Raji (cell line): ENCODE measurements around the gene EDNRB.

ENCODE experiments used
- POLR2A ChIP-seq: IDR thresholded peaks from 2 replicates; pipeline ENCODE4 v1.6.1; 2011; ENCODE audit warnings: low read depth, low read length, control low read depth; ENCODE audit not compliant: insufficient read depth

Gene EDNRB

DNA sequence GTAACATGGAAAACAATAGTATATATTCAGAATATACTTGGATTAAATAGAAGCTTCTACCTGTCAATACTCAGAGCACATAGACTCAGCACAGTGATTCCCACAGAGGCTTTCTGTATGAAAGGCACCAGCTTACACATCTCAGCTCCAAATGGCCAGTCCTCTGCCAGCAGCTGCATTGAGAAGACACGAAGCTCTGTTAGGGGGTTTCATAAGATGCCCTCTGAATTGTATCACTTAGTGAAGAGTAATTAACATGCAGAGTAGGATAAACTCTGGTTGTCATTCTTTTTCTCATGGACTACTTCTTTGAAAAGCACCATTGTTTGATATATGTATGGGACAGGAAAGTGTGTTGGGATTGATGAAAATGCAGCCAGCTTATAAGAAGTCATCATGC is 15.2 kb downstream of the EDNRB start:
- no peak for TF ChIP-seq POLR2A

DNA sequence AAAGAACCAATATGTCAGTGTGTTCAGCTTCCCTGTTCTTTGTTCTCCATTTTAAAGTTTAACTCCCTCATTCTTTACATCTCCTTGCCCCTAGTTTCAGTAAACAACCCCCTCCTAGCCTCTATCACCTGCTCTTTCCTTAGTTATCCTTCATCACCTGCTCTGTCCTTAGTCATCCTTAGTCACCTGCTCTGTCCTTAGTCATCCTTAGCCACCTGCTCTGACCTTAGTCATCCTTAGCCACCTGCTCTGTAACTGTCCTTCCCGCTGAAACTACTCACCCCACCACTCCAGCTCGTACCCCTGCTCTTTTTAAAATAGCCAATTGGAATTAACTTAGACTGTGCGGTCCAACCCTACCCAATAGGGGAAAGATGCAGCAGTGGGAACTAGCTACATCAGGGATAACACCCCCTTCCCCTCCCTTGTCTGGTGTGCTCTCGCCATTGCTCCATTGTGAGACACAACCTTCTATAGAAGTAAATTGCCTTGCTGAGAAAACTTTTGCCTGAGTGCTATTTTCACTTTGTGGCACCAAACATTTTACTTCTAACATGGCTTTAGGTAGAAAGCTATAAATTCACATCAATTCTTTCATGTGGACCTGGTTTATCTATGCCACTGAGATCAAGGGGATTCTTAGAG is 16.2 kb downstream of the EDNRB start:
- no peak for TF ChIP-seq POLR2A

DNA sequence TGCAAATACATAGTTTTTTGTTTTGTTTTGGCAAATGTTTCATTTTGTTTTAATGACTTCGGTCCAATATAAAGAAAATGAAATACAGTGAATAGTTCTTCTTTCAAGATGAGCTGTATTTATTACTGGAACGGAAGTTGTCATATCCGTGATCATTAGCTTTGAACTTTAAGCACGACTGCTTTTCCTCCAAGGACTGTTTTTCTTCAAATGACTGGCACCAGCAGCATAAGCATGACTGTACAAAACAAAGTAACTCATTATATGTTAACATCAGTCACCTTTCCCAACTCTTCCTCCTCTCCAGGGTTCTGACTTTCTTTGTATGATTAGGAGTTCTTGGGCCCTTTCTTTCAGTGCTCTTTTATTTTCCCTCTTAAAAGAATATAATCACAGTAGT is 20.5 kb downstream of the EDNRB start:
- TF ChIP-seq POLR2A: no peak

DNA sequence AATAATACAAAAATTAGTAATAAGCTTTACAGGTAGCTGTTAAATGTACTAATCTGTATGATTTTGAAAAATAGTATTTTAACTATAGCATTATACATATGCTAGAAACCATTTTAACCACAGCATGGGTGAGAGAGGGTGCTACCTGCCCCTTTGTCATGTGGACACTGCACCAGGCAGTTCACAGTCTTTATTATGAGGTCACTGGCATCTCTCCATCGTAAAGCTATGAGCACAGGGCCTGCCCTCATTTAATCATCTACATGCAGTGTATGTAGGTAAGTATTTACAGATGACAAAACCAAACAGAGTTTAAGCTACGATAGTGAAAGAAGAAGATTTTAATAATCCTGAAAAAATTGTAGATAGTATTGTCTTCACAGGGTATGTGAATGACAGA is 21.7 kb downstream of the EDNRB start:
- TF ChIP-seq POLR2A: no peak

DNA sequence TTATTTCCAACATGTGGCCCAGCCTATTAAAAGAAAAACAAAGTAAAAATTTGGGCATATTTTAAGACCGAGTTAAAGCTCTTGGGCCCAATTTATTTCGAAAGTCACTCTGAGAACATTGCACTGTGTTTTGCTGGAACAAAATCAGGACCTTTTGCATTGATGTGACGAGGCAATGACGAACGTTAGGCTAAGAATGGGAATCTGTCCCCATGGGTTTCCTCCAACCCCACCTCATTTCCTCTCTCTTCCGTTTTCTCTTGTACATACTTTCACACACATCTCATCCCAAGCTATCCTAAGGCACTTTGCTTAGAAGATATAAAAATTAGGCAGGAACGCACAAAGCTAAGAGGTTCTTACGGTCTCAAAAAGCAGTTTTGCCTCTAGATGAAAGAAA is 22.1 kb downstream of the EDNRB start:
- no peak for TF ChIP-seq POLR2A

DNA sequence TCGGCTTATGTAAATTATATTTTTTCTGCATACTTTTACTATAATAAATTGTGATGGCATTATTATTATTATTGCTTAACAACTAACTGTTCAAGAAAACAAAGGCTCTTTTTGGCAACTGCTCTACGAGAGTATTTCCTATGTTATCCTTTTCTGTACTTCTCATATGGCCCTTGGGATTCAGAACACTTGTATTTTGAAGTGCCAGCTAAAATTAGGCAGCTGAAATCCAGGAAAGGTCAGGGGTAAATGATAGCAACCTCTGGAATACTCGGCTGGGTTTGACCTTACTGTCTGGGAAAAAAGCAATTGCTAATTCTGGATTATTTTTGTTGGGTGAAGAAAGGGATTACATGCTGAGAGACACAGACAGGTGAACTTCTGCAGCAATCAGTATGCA is 23.9 kb downstream of the EDNRB start:
- no peak for TF ChIP-seq POLR2A

DNA sequence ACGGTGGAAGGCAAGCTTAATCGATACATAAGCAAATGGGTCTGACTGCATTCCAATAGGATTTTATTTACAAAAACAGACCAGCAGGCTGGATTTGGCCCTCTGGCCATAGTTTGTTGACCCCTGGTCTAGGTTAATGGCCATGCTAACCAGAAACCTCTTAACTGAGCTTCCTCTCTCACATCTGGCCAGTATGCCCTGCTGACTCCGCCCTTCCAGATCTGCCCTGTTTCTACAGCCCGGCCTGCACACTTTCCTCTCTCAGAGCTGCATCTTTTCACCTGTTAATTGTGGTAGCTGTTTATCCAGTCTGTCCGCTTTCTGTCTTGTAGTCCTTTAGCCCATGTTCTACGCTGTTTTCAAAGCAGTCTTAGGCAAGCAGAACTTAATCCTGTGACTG is 25.6 kb downstream of the EDNRB start:
- TF ChIP-seq POLR2A: no peak

DNA sequence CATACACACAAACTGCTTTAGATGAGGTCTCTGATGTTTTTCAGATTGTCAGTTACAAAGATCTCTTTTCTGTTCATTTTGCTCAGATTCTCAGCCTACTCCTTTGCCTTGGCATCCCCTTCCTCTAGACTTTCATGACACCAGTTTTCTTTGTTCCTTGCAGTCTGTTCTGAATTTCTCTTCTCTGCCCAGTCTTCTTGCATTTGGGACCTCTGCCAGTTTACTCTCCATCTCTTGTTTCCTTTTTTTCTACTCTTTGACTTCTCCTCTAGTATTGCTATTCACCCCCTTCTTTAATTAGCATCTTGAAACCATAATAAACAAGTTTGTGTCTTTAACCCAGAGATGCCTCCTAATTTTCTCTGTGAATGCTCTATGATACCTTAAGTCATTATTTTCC is 26.1 kb downstream of the EDNRB start:
- TF ChIP-seq POLR2A: no peak

DNA sequence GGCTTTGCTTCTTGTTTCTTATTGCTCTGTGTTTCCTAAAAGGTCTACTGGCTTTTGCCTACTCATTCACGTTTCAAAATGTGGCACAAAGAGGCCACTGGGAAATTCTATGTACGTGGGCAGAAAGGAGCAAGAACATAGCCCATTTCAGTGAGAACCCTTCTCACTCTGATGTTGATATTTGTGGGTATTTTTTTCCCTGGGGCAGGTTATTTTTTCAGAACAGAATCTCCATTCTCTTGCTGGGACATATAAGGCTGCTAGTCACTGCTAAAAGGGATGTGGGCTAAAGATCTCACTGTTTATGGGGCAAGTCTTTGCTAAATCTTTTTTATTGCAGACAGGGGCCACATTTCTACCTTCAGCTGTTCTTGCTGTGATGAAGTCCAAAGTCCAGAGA is 27.1 kb downstream of the EDNRB start:
- no peak for TF ChIP-seq POLR2A

DNA sequence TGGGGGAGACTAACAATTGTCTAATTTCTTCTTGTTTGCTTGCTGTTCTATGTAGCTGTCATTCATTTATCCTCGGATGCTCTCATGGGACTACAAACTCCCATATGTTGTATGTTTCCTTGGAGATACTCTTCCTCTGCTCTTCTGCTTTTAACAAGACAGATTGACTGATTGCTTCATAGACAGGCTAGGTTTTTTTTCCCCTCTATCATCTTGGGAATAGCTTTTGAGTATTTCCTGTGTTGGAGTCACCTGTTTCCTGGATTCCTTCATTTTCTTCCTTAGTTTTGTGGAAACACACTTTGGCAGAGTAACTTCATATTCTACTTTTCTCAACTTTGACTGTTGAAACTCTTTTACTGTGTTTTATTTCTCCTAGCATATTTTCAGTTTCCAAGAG is 27.6 kb downstream of the EDNRB start:
- TF ChIP-seq POLR2A: no peak

DNA sequence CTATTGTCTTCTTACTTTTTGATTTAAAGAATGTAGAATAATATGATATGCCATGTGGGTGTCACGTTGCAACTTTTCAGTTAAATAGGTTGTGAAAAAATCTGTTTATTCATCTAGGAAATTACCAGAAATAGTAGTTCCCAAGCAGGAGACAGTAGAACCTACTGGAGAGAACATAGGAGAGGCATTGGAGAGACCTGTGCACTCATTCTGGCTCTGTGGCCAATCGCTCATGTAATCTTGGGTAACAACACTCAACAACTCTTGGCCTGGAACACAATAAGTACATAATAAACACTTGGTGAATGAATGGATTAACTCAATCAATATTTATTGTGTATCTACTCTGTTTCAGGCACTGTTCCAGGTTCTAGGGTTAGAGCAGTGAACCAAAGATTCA is 35.3 kb downstream of the EDNRB start:
- no peak for TF ChIP-seq POLR2A

DNA sequence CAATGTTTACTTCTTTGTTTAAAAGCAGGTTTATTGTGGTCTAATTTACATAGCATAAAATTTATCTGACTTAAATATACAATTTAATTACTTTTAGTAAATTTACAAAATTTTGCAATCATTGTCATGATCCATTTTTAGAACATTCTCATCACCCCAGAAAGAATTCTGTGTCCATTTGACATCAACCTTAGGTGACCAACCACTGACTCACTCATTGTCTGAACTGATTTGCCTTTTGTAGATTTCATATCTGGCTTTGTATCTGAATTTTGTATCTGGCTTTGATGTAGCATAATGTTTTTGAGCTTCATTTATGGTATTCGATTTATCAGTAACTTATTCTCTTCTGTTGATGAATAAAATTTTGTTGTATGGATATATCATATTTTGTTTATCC is 40.4 kb downstream of the EDNRB start:
- no peak for TF ChIP-seq POLR2A

DNA sequence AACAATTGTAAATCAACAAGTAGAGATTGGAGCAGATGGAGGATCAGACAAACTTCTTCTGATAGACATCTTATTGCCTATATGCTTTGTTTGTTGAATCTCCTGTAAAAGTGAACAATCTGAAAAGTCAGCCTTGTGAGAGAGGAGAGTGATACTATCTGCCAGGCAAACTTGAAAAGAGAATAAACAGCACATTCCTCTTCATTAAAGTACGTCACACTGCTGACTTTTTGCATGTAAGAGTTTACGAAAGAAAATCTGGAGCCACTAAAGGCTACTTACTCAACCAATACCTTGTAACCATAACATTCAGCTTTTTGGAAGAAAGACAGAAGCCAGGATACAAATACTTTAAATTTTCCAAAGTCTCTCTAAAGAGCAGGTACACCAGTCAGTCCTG is 42.5 kb downstream of the EDNRB start:
- TF ChIP-seq POLR2A: no peak

DNA sequence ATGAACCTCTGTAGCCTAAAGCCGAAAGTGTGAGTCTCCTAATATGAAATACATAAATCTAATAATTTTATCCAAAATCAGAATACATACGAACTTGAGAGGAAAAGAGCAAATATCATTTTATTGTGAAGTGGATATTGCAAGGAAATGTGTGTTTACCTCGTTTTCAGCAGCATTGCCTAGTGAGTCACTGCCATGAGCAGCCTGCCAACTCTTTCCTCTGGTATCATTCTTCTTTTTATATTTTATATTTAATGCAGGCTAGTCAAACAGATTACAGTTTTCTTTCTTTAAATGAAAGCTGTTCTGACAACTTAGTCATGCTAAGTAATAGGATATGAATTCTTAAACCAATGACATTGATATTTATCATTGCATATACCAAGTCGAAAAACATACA is 44.2 kb downstream of the EDNRB start:
- TF ChIP-seq POLR2A: no peak

DNA sequence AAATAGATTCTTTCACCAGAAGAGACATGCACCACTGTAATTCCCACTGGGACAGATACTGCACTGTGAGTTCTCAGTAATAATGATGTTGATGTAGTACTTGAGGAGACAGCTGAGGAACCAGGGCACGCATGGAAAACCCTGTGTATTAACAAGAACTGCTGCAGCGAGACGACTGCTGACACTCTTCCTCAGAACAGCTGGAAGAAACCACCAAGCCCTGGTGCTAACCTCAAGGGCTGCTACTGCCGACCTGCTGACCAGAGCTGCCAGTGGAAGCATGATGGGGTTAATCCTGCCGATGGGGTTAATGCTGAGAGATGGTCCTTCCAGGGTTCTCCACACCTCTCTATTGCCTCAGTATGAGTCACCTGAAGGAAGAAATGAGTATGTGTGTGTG is 45.6 kb downstream of the EDNRB start:
- TF ChIP-seq POLR2A: no peak

DNA sequence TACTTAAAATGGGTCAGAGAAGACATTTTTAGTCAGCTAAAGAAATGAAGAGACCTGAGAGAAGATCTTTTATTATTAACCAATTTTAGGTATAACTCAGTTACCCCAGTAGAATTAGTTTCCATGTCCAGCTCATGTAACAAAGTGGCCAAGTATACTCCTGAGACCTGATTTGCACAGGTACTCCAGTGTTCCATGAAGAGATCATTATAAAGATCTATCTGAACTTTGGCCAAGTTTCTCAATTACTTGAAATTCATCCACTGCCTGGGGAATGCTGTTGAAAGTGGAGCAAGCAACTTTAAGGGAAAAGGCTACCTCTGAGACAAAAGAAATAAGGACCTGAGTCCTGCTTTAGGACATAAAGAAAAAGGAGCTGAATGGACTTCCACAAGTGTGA is 47.0 kb downstream of the EDNRB start:
- no peak for TF ChIP-seq POLR2A

DNA sequence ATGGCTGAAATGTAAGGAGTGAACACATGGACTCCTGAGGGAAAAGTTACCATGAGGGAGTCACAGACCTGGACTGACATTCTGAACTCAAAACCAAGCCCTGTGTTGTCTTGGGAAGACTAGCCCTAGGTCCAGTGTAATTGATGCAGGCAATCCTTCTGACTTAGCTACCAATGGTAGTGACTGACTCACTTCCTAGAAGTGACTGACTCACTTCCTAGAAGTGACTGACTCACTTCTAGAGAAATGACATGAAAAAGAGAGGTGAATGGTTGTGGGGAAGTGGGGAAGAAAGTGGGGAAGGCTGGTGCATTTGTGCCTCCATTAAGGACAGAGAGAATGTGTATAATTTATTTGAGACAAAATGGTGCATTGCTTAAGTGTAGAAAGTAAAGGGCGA is 49.9 kb downstream of the EDNRB start:
- TF ChIP-seq POLR2A: no peak
